Endothelial cell (in vitro differentiated cells): ENCODE results near the gene VWA8. TPM values are rescaled to one million over a fixed set of nuclear protein-coding genes. Genes with fewer than 3 reads are reported as not detected.
A peak's percentile ranks its signal among the peaks of the same experiment; 100 is the strongest.

Experiments
- DNase-seq: peaks from one replicate; pipeline ENCODE4 v3.0.0; 2021; ENCODE audit warnings: low spot score
- H3K27ac Mint-ChIP-seq: one replicate; pipeline ENCODE4 v1.8.0; 2021; ENCODE audit warnings: mixed read lengths, inconsistent platforms; ENCODE audit not compliant: unreplicated experiment
- H3K27me3 Mint-ChIP-seq: one replicate; pipeline ENCODE4 v1.8.0; 2021; ENCODE audit warnings: mild to moderate bottlenecking, moderate library complexity, mixed read lengths, inconsistent platforms; ENCODE audit not compliant: unreplicated experiment
- H3K36me3 Mint-ChIP-seq: one replicate; pipeline ENCODE4 v1.8.0; 2021; ENCODE audit warnings: mild to moderate bottlenecking, low read depth, mixed read lengths, inconsistent platforms; ENCODE audit not compliant: unreplicated experiment
- H3K4me1 Mint-ChIP-seq: one replicate; pipeline ENCODE4 v1.8.0; 2021; ENCODE audit warnings: mild to moderate bottlenecking, mixed read lengths, inconsistent platforms; ENCODE audit not compliant: unreplicated experiment
- H3K4me3 Mint-ChIP-seq: one replicate; pipeline ENCODE4 v1.8.0; 2021; ENCODE audit warnings: mild to moderate bottlenecking, mixed read lengths, inconsistent platforms; ENCODE audit not compliant: unreplicated experiment
- H3K9me3 Mint-ChIP-seq: one replicate; pipeline ENCODE4 v1.8.0; 2021; ENCODE audit warnings: mixed read lengths, inconsistent platforms; ENCODE audit not compliant: unreplicated experiment
- total RNA-seq: library from RNA; stranded (reverse); fragmentation: NEBNext Ultra II Directional; extraction: Animal tissue kit (Norgen Biotek cat#: 25700); gene quantifications from one replicate; pipeline ENCODE4 v1.2.1, GENCODE V29; 2021; ENCODE audit not compliant: unreplicated experiment
- TF ChIP-seq, protein P1 (sequence below): fragments of 200-600 bp; sonication (generic); IDR thresholded peaks from one replicate; pipeline ENCODE4 v1.5.0; 2021; ENCODE audit warnings: antibody characterized with exemption; ENCODE audit not compliant: unreplicated experiment

VWA8 gene
- total RNA-seq, 1 donor from 2014 or later: 8.2 TPM

DNA sequence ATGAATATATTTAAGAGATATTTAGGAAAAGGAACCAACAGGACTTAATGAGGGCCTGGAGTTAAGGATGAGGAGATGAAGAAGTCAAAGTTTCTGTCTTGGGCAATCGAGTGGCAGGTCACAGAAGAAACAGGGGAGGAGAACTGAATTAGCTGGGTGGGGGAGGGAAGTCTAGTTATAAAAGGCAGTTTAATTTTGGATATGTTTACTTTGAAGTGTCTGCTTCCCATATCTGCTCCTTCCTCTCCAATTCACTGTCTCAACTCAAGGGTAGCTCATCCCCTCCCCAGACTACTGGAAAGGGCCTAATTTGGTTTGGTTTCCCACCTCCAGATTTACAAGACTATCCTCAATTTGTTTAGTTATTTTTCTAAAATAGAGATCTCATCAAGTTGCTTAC, 195.9 kb downstream of the VWA8 start:
- H3K4me1 Mint-ChIP-seq: peaks cover 23% of the 10 kb centered on the region
- H3K36me3 Mint-ChIP-seq: no peaks in the 10 kb centered on the region

DNA sequence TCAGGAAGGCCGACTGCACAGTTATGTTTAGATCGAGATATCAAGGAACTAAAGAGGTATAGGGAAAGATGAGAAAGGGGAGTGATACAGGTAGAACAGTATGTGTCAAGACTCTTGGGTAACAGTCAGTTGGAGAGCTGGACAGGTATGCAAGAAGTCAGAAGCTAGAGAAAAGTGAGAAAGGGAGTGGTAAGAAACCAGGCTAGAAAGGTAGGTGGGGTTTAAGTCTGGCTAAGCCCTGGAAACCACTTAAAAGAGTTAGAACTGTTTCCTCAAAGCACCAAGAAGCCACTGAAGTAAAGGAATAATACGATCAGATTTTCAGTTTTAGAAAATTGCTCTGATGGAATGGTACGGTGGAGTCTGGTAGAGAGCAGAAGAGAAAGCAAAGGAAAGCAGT, 196.4 kb downstream of the VWA8 start:
- no peak overlapping the region for H3K27ac Mint-ChIP-seq
- H3K27me3 Mint-ChIP-seq: peaks cover 2% of the 10 kb centered on the region
- peaks cover 23% of the 10 kb centered on the region for H3K4me1 Mint-ChIP-seq
- TF ChIP-seq, protein P1, sequence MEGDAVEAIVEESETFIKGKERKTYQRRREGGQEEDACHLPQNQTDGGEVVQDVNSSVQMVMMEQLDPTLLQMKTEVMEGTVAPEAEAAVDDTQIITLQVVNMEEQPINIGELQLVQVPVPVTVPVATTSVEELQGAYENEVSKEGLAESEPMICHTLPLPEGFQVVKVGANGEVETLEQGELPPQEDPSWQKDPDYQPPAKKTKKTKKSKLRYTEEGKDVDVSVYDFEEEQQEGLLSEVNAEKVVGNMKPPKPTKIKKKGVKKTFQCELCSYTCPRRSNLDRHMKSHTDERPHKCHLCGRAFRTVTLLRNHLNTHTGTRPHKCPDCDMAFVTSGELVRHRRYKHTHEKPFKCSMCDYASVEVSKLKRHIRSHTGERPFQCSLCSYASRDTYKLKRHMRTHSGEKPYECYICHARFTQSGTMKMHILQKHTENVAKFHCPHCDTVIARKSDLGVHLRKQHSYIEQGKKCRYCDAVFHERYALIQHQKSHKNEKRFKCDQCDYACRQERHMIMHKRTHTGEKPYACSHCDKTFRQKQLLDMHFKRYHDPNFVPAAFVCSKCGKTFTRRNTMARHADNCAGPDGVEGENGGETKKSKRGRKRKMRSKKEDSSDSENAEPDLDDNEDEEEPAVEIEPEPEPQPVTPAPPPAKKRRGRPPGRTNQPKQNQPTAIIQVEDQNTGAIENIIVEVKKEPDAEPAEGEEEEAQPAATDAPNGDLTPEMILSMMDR: no peak
- H3K4me3 Mint-ChIP-seq: no peak overlapping the region
- no peaks in the 10 kb centered on the region for H3K36me3 Mint-ChIP-seq
- no peaks in the 10 kb centered on the region for H3K9me3 Mint-ChIP-seq
- DNase-seq: no peak

More for the DNA sequence above, 195.9 kb downstream of the VWA8 start:
- Mint-ChIP-seq H3K27ac (no peak overlapping the region), H3K9me3 (no peaks in the 10 kb centered on the region), H3K4me3 (no peak overlapping the region), H3K27me3 (peaks cover 2% of the 10 kb centered on the region)
- TF ChIP-seq, protein P1: no peak
- no peak for DNase-seq

DNA sequence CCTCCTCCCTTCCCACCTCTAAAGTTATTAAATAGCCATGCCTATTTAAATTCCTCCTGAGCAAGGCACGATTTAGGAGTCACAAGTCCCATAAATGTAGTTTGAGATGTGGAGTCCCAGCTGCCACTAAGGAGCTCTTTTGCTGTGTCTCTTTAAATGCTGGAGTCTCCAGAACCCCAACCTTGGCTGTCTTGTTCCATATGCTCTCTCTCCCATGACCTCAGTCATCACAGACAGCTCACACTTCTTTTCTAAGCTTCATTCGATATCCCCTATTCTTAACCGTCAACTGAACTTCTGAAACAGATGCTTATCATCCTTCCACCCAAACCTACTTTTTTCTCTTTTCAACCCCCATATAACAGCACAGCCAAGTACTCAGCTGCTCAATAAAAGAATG, 197.1 kb downstream of the VWA8 start:
- H3K9me3 Mint-ChIP-seq: no peaks in the 10 kb centered on the region
- peaks cover 23% of the 10 kb centered on the region for H3K4me1 Mint-ChIP-seq
- H3K4me3 Mint-ChIP-seq: no peak overlapping the region
- H3K27ac Mint-ChIP-seq: peak overlapping the region; percentile 14
- peaks cover 2% of the 10 kb centered on the region for H3K27me3 Mint-ChIP-seq
- TF ChIP-seq, protein P1: no peak
- no peak for DNase-seq
- no peaks in the 10 kb centered on the region for H3K36me3 Mint-ChIP-seq

DNA sequence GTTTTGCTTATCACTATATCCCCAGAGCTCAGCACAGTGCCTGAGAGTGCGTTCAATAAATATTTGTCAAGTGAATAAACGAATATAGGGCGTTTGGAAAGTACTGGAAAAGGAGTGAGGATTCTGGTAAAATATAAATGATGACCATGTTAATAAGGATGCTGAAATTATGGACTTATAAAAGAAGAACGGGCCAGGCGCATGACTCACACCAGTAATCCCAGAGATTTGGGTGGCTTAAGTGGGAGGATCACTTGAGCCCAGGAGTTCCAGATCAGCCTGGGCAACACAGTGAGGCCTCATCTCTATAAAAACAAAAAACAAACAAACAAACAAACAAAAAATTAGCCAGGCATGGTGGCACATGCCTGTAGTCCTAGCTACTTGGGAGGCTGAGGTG, 198.1 kb downstream of the VWA8 start:
- DNase-seq: no peak
- Mint-ChIP-seq H3K4me1 (peaks cover 23% of the 10 kb centered on the region), H3K4me3 (no peak overlapping the region), H3K9me3 (no peaks in the 10 kb centered on the region), H3K36me3 (no peaks in the 10 kb centered on the region), H3K27me3 (peaks cover 2% of the 10 kb centered on the region), H3K27ac (no peak overlapping the region)
- TF ChIP-seq, protein P1: no peak

DNA sequence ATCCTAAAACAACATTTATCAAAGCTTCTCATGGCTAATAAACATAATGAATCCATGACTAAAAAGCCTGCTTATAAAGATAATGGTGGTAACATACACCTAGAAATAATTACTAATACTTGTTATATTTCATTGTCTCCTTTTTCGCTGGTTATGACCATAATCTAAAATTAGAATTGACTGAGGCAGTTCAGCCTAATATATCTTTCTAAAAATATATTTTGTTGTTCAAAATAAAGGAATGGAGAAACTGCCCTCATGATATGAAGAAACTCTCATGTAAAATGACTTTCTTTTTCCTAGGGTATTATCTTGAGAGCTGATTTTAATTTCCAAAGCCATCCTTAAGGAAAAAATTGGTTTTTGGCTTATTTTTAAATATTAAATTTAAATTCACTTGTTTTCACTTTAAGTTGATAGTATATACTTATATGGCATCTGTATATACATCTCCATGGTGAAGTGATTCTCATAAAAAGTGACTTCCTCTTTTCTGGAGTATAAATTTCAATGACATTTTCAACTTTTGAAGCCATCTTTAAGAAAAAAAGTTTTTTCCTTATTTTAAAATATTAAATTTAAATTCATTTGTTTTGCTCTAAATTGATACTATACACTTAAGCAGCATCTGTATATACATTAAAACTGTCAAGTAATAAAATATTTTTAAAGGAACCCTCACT, 204.6 kb downstream of the VWA8 start:
- Mint-ChIP-seq H3K36me3 (no peaks in the 10 kb centered on the region), H3K4me3 (no peak overlapping the region), H3K4me1 (no peaks in the 10 kb centered on the region), H3K9me3 (no peaks in the 10 kb centered on the region), H3K27me3 (no peaks in the 10 kb centered on the region), H3K27ac (no peak overlapping the region)
- no peak for DNase-seq
- TF ChIP-seq, protein P1: no peak
